Hematopoietic multipotent progenitor cell treated with erythropoietin and hydrocortisone succinate and interleukin-3 and kit ligand, for 4 days (in vitro differentiated cells): Measurements from ENCODE around the gene P2RY8.
"Not testable (repeated sequence)": the region's sequence is repeated elsewhere in the genome, so short reads cannot be mapped to it uniquely, and the experiment has no call there.

ENCODE experiments used
- DNase-seq: peaks from one replicate; pipeline ENCODE4 v3.0.0-alpha.2; 2015

Gene P2RY8

GRCh38 chrX:1484638-1485019 lies 52.4 kb downstream of the P2RY8 start:
- DNase-seq: peak; percentile 34

GRCh38 chrX:1483843-1484637 lies 52.9 kb downstream of the P2RY8 start:
- no peak for DNase-seq

GRCh38 chrX:1482530-1482928 lies 54.5 kb downstream of the P2RY8 start:
- DNase-seq: not testable (repeated sequence)

GRCh38 chrX:1481636-1482529 lies 55.1 kb downstream of the P2RY8 start:
- peak; percentile 96 for DNase-seq

- DNase-seq: no peak
These were observed 56.8 kb downstream of the P2RY8 start for GRCh38 chrX:1480082-1480785.

- peak; percentile 84 for DNase-seq
These were observed 59.1 kb downstream of the P2RY8 start for GRCh38 chrX:1477801-1478458.

GRCh38 chrX:1477229-1477628 lies 59.8 kb downstream of the P2RY8 start:
- no peak for DNase-seq

- DNase-seq: no peak
These were observed 60.3 kb downstream of the P2RY8 start for GRCh38 chrX:1476682-1477081.

- DNase-seq: no peak
These were observed 61.1 kb downstream of the P2RY8 start for GRCh38 chrX:1475881-1476280.

GRCh38 chrX:1475481-1475880 lies 61.5 kb downstream of the P2RY8 start:
- DNase-seq: peak; percentile 66

- not testable (repeated sequence) for DNase-seq
These were observed 62.4 kb downstream of the P2RY8 start for GRCh38 chrX:1474593-1474992.

GRCh38 chrX:1472975-1473374 lies 64.0 kb downstream of the P2RY8 start:
- no peak for DNase-seq

- DNase-seq: peak; percentile 97
These were observed 68.7 kb downstream of the P2RY8 start for GRCh38 chrX:1468250-1468772.

- peak; percentile 79 for DNase-seq
These were observed 69.9 kb downstream of the P2RY8 start for GRCh38 chrX:1466971-1467561.

GRCh38 chrX:1466232-1466661 lies 70.7 kb downstream of the P2RY8 start:
- no peak for DNase-seq

GRCh38 chrX:1465286-1466231 lies 71.4 kb downstream of the P2RY8 start:
- no peak for DNase-seq

- DNase-seq: no peak
These were observed 72.1 kb downstream of the P2RY8 start for GRCh38 chrX:1464971-1465285.

GRCh38 chrX:1464041-1464970 lies 72.7 kb downstream of the P2RY8 start:
- peak; percentile 52 for DNase-seq

- DNase-seq: no peak
These were observed 73.4 kb downstream of the P2RY8 start for GRCh38 chrX:1463581-1463980.
